ENCODE data around the gene ESPL1. TPM values are rescaled to one million over a fixed set of nuclear protein-coding genes. Genes with fewer than 3 reads are reported as not detected.
"Not testable (repeated sequence)": the region's sequence is repeated elsewhere in the genome, so short reads cannot be mapped to it uniquely, and the experiment has no call there.

ESPL1 gene
- total RNA-seq, 6 experiments from 2014 or later, result 7.0 to 16.1 (median 14.1) TPM

- no peak for TF ChIP-seq CTCF (IDR thresholded peaks at IDR 0.05)
- no peak for DNase-seq
- Mint-ChIP-seq H3K4me3 (no peak overlapping the region), H3K36me3 (ENCODE audit: low read depth) (peaks cover 41% of the 10 kb centered on the region), H3K27ac (no peak overlapping the region), H3K9me3 (no peaks in the 10 kb centered on the region), H3K27me3 (ENCODE audit: insufficient read depth) (peaks cover 6% of the 10 kb centered on the region), H3K4me1 (ENCODE audit: low read depth) (peaks cover 57% of the 10 kb centered on the region)
Observed at GRCh38 chr12:53292426-53292825, 24.3 kb downstream of the ESPL1 start.

GRCh38 chr12:53295070-53295890, 27.2 kb downstream of the ESPL1 start, which contains the start of gene PFDN5:
Gene PFDN5, plus strand, starts transcription at chr12:53295542. Its CDS starts 26 bp downstream, at chr12:53295568.
- peak; percentile 91 for DNase-seq
- peaks cover 55% of the 10 kb centered on the region for H3K36me3 Mint-ChIP-seq (ENCODE audit: low read depth)
- H3K4me1 Mint-ChIP-seq (ENCODE audit: low read depth), result peaks cover 57% of the 10 kb centered on the region
- peaks cover 17% of the 10 kb centered on the region for H3K27me3 Mint-ChIP-seq (ENCODE audit: insufficient read depth)
- TF ChIP-seq CTCF (IDR thresholded peaks at IDR 0.05), result 0 out of 2 replicates have a peak, but pooled peaks have one; percentile 10
- H3K4me3 Mint-ChIP-seq, result peak within 1 kb of the TSS; percentile 91
- peak within 1 kb of the TSS; percentile 98 for H3K27ac Mint-ChIP-seq
- H3K9me3 Mint-ChIP-seq, result no peaks in the 10 kb centered on the region

- Mint-ChIP-seq H3K9me3 (no peaks in the 10 kb centered on the region), H3K4me1 (ENCODE audit: low read depth) (peaks cover 57% of the 10 kb centered on the region), H3K4me3 (peak overlapping the region; percentile 91), H3K27ac (peak overlapping the region; percentile 98), H3K36me3 (ENCODE audit: low read depth) (peaks cover 58% of the 10 kb centered on the region), H3K27me3 (ENCODE audit: insufficient read depth) (peaks cover 17% of the 10 kb centered on the region)
- no peak for DNase-seq
- no peak for TF ChIP-seq CTCF (IDR thresholded peaks at IDR 0.05)
Observed at GRCh38 chr12:53295891-53296219, 27.8 kb downstream of the ESPL1 start.

- peaks cover 17% of the 10 kb centered on the region for H3K27me3 Mint-ChIP-seq (ENCODE audit: insufficient read depth)
- peak overlapping the region; percentile 98 for H3K27ac Mint-ChIP-seq
- peaks cover 68% of the 10 kb centered on the region for H3K4me1 Mint-ChIP-seq (ENCODE audit: low read depth)
- H3K4me3 Mint-ChIP-seq, result peak overlapping the region; percentile 91
- DNase-seq, H3K9me3 Mint-ChIP-seq: not testable (repeated sequence)
- peaks cover 62% of the 10 kb centered on the region for H3K36me3 Mint-ChIP-seq (ENCODE audit: low read depth)
Observed at GRCh38 chr12:53297106-53297505, 29.0 kb downstream of the ESPL1 start.

GRCh38 chr12:53298164-53298563, 30.1 kb downstream of the ESPL1 start:
- H3K27ac Mint-ChIP-seq, result peak overlapping the region; percentile 98
- peaks cover 70% of the 10 kb centered on the region for H3K36me3 Mint-ChIP-seq (ENCODE audit: low read depth)
- peaks cover 17% of the 10 kb centered on the region for H3K27me3 Mint-ChIP-seq (ENCODE audit: insufficient read depth)
- H3K4me1 Mint-ChIP-seq (ENCODE audit: low read depth), result peaks cover 79% of the 10 kb centered on the region
- peak; percentile 97 for DNase-seq
- no peak for TF ChIP-seq CTCF (IDR thresholded peaks at IDR 0.05)
- H3K9me3 Mint-ChIP-seq, result no peaks in the 10 kb centered on the region
- H3K4me3 Mint-ChIP-seq, result peak overlapping the region; percentile 91

GRCh38 chr12:53299101-53299453, 31.0 kb downstream of the ESPL1 start:
- H3K27ac Mint-ChIP-seq, result peak overlapping the region; percentile 98
- no peak for TF ChIP-seq CTCF (IDR thresholded peaks at IDR 0.05)
- H3K36me3 Mint-ChIP-seq (ENCODE audit: low read depth), result peaks cover 65% of the 10 kb centered on the region
- H3K27me3 Mint-ChIP-seq (ENCODE audit: insufficient read depth), result peaks cover 17% of the 10 kb centered on the region
- no peaks in the 10 kb centered on the region for H3K9me3 Mint-ChIP-seq
- H3K4me1 Mint-ChIP-seq (ENCODE audit: low read depth), result peaks cover 81% of the 10 kb centered on the region
- H3K4me3 Mint-ChIP-seq, result peak overlapping the region; percentile 91
- peak; percentile 92 for DNase-seq

Measured in HFFc6 (cell line).